Left forelimb (tissue), 1 donor: ENCODE results near the gene CEP350.

Experiments
- DNase-seq: peaks from one replicate; pipeline ENCODE4 v3.0.0-alpha.2; 2018; ENCODE audit warnings: low spot score

Gene CEP350

GRCh38 chr1:179954493-179955286, at the start of gene CEP350:
TSS of gene CEP350 (plus strand) at chr1:179954810. CDS start at chr1:179986182, 31,372 bp downstream.
- DNase-seq: peak; percentile 98

GRCh38 chr1:179910934-179911333, 43.7 kb upstream of the CEP350 start:
- no peak for DNase-seq

DNA sequence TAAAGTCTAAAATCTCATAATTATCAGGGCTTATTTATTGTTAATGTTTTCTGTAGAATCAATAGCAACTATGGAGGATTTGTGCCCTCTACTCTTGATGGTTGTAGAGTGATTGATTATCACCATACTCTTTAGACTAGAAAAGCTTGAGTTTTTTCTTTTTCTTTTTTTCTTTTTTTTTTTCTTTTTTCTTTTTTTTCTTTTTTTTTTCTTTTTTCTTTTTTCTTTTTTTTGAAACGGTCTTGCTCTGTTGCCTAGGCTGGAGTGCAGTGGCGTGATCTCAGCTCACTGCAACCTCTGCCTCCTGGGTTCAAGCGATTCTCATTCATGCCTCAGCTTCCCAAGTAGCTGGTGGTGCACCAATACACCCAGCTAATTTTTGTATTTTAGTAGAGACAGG, 42.8 kb upstream of the CEP350 start:
- DNase-seq: no peak

DNA sequence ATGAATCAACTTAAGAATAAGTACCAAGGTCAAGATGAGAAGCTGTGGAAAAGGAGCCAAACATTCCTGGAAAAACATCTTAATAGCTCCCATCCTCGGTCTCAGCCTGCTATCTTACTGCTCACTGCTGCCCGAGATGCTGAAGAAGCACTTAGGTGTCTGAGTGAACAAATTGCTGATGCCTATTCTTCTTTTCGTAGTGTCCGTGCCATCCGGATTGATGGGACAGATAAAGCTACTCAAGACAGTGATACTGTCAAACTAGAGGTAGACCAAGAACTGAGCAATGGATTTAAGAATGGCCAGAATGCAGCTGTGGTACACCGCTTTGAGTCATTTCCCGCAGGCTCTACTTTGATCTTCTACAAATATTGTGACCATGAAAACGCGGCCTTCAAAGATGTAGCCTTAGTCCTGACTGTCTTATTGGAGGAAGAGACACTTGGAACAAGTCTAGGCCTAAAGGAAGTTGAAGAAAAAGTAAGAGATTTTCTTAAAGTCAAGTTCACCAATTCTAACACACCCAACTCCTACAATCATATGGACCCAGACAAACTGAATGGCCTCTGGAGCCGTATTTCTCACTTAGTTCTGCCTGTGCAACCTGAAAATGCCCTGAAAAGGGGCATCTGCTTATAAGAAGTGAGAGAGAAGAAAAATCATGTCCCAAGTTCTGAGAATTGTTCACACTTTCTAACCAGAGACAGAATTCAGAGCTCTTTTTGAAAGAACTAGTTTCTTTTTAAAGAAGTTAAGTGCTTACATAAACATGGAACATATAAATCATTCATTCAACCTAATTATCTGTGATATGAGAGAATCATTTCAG, 36.8 kb upstream of the CEP350 start:
- DNase-seq: no peak

DNA sequence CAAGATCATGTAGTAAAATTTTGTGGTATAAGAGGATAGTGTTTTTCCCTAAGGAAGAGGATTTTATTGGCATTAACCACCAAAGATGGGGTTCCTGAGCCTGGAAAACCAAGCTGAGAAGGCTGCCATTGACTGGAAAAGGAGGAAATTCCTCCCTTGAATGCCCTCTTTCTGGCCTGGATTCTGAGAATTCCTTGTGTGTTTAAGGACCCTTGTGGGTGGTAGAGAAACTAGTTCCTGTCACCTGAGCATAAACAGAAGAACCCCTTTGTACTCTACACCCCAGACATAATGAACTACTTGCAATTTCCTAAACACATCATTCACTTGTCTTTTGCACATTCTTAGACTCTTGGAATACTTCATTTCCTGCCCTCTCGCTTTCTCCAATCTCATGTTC, 33.1 kb upstream of the CEP350 start:
- no peak for DNase-seq

DNA sequence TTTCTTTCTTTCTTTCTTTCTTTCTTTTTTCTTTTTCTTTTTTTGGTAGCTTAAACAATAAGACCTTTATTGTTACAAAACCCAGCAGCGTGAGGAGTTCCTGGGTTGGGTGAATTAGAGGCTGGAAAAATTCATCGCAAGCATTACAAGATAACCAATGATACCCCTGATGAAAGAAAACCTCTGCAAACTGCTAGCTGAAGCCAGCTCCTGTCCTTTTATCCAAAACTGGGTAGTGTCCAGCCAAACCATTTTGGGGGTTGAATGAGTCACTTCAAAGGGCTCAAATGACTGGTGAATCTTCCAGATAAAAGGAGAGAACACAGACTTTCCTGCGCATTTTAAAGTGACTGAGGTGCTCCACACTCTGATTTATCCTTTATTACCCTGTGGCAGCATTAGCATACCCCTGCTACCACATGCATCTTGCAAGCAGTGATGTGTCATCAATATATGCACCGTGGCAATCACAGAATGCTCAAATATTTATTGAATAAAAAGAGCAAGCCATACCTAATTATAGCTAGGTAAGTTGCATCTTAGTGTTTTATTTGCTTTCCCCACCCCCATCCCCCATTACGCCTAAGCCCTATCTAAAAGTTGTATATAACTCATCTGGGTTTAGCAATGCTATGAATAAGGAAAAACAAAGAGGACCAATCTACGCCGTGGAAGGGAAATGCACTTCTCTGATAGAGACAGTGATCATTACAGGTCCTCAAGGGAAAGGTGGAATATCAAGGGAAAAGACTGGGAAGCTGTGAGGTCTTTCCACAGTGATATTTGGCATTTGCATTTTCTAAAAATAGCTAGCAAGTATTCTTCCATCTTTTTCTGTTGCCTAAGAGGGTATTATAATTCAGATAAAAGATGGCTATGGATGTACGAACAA, 32.4 kb upstream of the CEP350 start:
- no peak for DNase-seq

DNA sequence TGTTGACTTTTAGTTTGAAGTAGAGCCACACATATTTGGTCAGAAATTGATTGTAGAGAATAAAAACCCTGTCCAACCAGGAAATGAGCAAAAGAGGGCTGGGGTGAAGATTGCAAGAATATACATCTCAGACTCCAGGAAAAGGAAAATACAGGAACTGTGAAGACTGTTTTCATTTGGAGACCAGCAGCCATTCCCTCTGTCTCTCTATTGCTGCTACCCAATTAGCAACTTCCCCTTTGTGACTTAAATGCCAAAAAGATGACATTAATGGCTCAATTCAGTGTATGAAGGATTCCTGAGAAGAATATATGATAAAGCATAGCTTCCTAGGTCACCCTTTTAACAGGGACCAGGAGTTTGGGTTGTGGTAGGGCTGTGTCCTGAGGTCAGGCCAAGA, 31.6 kb upstream of the CEP350 start:
- no peak for DNase-seq

- DNase-seq: no peak
Measured at GRCh38 chr1:179924268-179924667, 30.3 kb upstream of the CEP350 start.

GRCh38 chr1:179925302-179925701, 29.3 kb upstream of the CEP350 start:
- no peak for DNase-seq

- DNase-seq: no peak
Measured at GRCh38 chr1:179925922-179926849, 28.4 kb upstream of the CEP350 start.

- no peak for DNase-seq
Measured at GRCh38 chr1:179926850-179927205, 27.8 kb upstream of the CEP350 start.

DNA sequence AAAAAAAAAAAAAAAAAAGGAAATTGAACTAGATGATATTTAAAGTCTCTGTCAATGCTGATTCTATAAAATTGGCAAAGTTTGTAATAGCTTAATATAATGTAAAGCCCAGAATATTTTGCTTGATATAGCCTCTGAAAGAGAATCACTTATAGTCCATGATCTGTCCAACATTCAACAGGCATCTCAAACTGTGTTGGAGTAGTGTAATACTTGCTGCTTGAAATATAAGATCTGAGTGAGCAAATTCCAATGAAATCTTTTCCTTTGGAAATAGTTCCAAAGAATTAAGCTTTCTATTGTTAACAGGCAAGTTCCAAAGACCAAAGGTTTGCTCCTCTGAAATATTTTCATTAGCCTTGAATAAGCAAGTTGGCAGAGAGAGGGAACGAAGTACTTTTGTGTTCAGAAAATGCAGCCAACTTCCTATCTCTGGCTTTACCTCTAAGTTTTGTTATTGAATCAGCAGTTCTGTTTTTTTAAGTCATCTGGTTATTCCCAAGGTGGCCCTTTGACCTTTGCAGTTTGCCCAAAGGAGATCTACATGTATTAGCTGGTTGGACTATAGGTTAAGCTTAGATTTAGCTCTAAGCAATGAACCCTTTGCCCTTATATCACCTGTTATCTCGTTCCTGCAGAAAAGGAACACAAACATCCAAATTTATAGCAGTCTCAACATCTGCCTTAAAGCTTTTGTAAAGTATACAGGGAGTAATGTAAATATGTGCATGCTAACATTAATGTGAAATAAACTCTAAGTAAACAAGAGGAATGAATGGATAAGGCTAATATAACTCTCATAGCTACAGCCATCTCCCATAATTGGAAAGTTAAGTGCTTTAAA, 24.4 kb upstream of the CEP350 start:
- no peak for DNase-seq

DNA sequence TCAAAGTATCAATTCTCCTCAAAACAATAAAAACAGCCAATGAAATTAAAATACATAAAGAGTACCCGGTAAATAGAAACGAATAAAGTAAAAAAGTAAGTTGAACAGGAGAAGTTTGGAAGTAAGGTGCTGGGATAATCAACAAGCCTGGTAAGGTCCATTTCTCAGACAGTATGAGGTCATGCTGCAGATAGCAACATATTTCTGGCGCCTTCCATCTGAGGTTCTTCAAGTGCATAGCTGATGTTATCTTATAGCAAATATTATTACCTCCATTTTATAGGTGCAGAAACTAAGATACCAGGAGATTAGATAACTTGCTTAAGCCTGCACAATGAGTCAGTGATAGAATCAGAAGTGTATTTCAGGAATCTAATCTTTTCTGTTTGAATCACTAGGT, 23.7 kb upstream of the CEP350 start:
- no peak for DNase-seq

- DNase-seq: no peak
Measured at GRCh38 chr1:179933219-179933618, 21.4 kb upstream of the CEP350 start.

GRCh38 chr1:179935909-179936496, 18.6 kb upstream of the CEP350 start:
- no peak for DNase-seq

DNA sequence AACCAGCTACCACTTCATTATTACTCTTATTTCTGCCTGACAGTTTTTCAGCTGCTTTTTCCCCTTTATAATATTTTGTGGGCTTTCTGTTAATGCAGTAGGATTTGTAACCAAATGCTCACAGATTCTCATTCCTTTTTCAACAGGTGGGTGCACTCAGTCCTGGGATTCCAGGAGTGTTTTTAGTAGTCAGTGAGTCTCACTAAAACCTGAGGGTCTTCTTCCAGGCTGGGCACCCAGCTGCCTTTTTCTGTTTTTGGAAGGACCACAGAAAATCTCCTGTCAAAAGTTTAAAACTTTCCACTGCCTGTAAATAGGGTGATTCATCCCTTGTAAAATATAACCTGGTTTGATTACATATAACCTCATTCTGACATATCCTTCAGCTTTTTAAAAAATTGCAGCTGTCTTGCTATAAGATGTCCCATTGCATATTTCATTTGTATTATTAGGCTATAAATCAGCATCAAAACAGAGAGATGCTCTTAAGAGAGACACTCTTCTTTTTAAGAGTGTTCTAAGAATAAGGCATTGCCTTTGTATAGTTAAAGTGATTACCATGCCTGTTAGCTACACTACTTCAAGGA, 16.8 kb upstream of the CEP350 start:
- no peak for DNase-seq

GRCh38 chr1:179938752-179939151, 15.9 kb upstream of the CEP350 start:
- no peak for DNase-seq

- no peak for DNase-seq
Measured at GRCh38 chr1:179939941-179940340, 14.7 kb upstream of the CEP350 start.

GRCh38 chr1:179941454-179941853, 13.2 kb upstream of the CEP350 start:
- no peak for DNase-seq

DNA sequence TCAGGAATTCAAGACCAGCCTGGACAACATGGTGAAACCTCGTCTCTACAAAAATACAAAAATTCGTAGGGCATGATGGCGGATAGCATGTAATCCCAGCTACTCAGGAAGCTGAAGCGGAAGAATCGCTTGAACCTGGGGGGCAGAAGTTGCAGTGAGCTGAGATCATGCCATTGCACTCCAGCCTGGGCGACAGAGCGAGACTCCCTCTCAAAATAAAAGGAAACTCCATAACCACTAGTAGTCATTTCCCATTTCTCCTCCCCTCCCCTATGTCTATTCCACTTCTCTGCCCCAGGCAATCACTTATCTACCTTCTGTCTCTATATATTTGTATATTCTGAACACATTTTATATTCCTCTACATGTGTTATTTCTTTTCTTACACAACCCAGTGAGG, 4.0 kb upstream of the CEP350 start:
- DNase-seq: no peak
